Pancreas (tissue), 10 donors: Measurements from ENCODE around the gene AOC2. TPM values are rescaled to one million over a fixed set of nuclear protein-coding genes. Genes with fewer than 3 reads are reported as not detected.

Source experiments
- ATAC-seq, 4 donors: fragments of 200-7000 bp; cut with Tn5 transposase; one replicate each; pipeline versions ENCODE4 v1.8.0 to v1.9.1; 2020; ENCODE audit warnings: mild to moderate bottlenecking in 4 of 4, moderate library complexity in 4 of 4
- DNase-seq, 6 donors: peaks; one replicate each; pipeline ENCODE4 v3.0.0-alpha.2; 2020
- FAIRE-seq: peaks from 2 replicates; lab custom pipeline; 2012; peaks lifted over from hg19 to GRCh38; lab: Jason Lieb, UNC
- H3K27ac ChIP-seq, 4 donors: fragments of 200-600 bp; sonication (generic); 1 replicate in 3 of 4; 2 replicates in 1 of 4; pipeline versions ENCODE4 v1.5.0 to v1.8.0; 2020
- H3K27me3 ChIP-seq, 4 donors: fragments of 200-600 bp; one replicate each; pipeline ENCODE4 v1.8.0; 2021
- H3K36me3 ChIP-seq, 3 donors: fragments of 200-600 bp; sonication (generic) in 1 of 3; one replicate each; pipeline versions ENCODE4 v1.5.0 to v1.8.0; 2020 to 2021
- H3K4me1 ChIP-seq, 3 donors: fragments of 200-600 bp; one replicate each; pipeline ENCODE4 v1.8.0; 2021
- H3K4me3 ChIP-seq, 4 donors: fragments of 200-600 bp; sonication (generic) in 2 of 4; one replicate each; pipeline versions ENCODE4 v1.5.0 to v1.8.0; 2020 to 2021
- H3K9me3 ChIP-seq, 4 donors: fragments of 200-600 bp; one replicate each; pipeline ENCODE4 v1.8.0; 2021
- CTCF ChIP-seq, 4 donors: fragments of 200-600 bp; sonication (generic) in 3 of 4; IDR thresholded peaks; one replicate each; pipeline versions ENCODE4 v1.5.0 to v1.8.0; 2021; ENCODE audit warnings: antibody characterized with exemption in 4 of 4
- WGBS, 2 donors: extraction: QIAGEN DNeasy Blood & Tissue Kit; methylation state at CpG; one replicate each; pipeline ENCODE4 v1.1.7; 2013; 5-methylcytosine and 5-hydroxymethylcytosine counted together
- intact Hi-C, 3 donors: fragments of 100-400 bp; cut with DNase I; formaldehyde crosslinking; loops; one replicate each; pipeline versions ENCODE4 v1.11.1 to v1.14.2; 2022
- polyA plus RNA-seq, 2 donors: library from polyadenylated mRNA; stranded (reverse); fragments of 200-250 nt; gene quantifications; one replicate each; pipeline ENCODE4 v1.2.3, GENCODE V29; 2013
- total RNA-seq, 6 donors: library from RNA; stranded (reverse); fragmentation: NEBNext Ultra II Directional in 4 of 6; extraction: Animal tissue kit (Norgen Biotek cat#: 25700) in 4 of 6; gene quantifications; one replicate each; pipeline versions ENCODE4 v1.2.1 to v1.2.4, GENCODE V29; 2021 to 2023
- donor health status: healthy with polysubstance abuse.
- donor health status: DM: no; HTN: no; CAD: no; lungs with moderate emphysema.
- donor health status: DM: no; HTN: no; CAD: no.
- donor health status: control.
- donor health status: control.
- donor health status: Bipolar disorder and iron deficiency.
- donor health status: DM: yes; HTN: yes; CAD: no.
- donor health status: DM: no; HTN: no; CAD: no.
- donor health status: DM: no; HTN: no; CAD: no.
- donor health status: DM: yes; HTN: yes; CAD: no.

AOC2 gene
- total and polyA plus RNA-seq, 8 donors = 0.37 to 1.7 (median 0.63) TPM

GRCh38 chr17:42818379-42818778 lies 26.0 kb upstream of the AOC2 start:
- 83 to 93% methylated on average over 5 of the region's 5 CpGs for WGBS, 2 donors
- no peaks in the 10 kb centered on the region for H3K9me3 ChIP-seq
- H3K27ac ChIP-seq = no peak overlapping the region
- intact Hi-C loops = no loop called here
- FAIRE-seq (no peak), ATAC-seq (no peak), DNase-seq (no peak)
- H3K27me3 ChIP-seq = no peaks in the 10 kb centered on the region
- TF ChIP-seq CTCF (IDR thresholded peaks at IDR 0.05) = no peak
- H3K4me1 ChIP-seq = peaks cover 0 to 11% (median 8%) of the 10 kb centered on the region in 3 donors
- H3K36me3 ChIP-seq = peaks cover 0 to 71% (median 25%) of the 10 kb centered on the region in 3 donors
- no peak overlapping the region for H3K4me3 ChIP-seq

- intact Hi-C loops = loop anchor here in 2 of 3 donors (10.0 kb wide), 2 partner anchors 95 to 115 kb away; no protein-coding TSS in a partner anchor
- ATAC-seq = peak in 2 of 4 donors; percentile 28 to 32
- TF ChIP-seq CTCF (IDR thresholded peaks at IDR 0.05) = peak in 3 of 4 donors; percentile 37 to 59 (median 44)
- no peaks in the 10 kb centered on the region for H3K27me3 ChIP-seq
- WGBS, 2 donors = 16 to 21% methylated on average over 2 of the region's 2 CpGs
- no peaks in the 10 kb centered on the region for H3K9me3 ChIP-seq
- H3K4me1 ChIP-seq = peaks cover 0 to 13% (median 10%) of the 10 kb centered on the region in 3 donors
- H3K27ac ChIP-seq = no peak overlapping the region
- H3K4me3 ChIP-seq = no peak overlapping the region
- FAIRE-seq = no peak
- DNase-seq = peak in 3 of 6 donors; percentile 51 to 71 (median 61)
- H3K36me3 ChIP-seq = peaks cover 0 to 59% (median 21%) of the 10 kb centered on the region in 3 donors
Observed at GRCh38 chr17:42819939-42820535, 24.3 kb upstream of the AOC2 start.

DNA sequence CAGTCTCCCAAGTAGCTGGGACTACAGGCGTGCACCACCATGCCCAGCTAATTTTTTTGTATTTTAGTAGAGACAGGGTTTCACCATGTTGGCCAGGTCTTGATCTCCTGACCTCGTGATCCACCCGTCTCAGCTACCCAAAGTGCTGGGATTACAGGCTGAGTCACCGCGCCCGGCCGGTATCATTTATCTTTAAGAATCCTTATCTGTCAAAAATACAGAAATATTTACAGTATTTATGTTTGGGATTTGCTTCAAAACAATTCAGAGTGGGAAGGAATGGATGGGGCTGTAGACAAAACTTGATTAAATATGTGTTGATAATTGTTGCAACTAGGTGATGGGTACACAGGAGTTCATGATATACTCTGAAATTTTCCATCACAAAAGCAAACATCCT lies 23.2 kb upstream of the AOC2 start:
- Histone ChIP-seq H3K4me3 (no peak overlapping the region), H3K27me3 (no peaks in the 10 kb centered on the region), H3K36me3 (peaks cover 0 to 49% (median 12%) of the 10 kb centered on the region in 3 donors), H3K27ac (no peak overlapping the region), H3K9me3 (no peaks in the 10 kb centered on the region), H3K4me1 (peaks cover 0 to 13% (median 10%) of the 10 kb centered on the region in 3 donors)
- DNase-seq (no peak), FAIRE-seq (no peak), ATAC-seq (no peak)
- no peak for TF ChIP-seq CTCF (IDR thresholded peaks at IDR 0.05)
- 91 to 92% methylated on average over 7 of the region's 7 CpGs for WGBS, 2 donors
- intact Hi-C loops = loop anchor here in 2 of 3 donors (10.0 kb wide), 2 partner anchors 96 to 116 kb away; no protein-coding TSS in a partner anchor

DNA sequence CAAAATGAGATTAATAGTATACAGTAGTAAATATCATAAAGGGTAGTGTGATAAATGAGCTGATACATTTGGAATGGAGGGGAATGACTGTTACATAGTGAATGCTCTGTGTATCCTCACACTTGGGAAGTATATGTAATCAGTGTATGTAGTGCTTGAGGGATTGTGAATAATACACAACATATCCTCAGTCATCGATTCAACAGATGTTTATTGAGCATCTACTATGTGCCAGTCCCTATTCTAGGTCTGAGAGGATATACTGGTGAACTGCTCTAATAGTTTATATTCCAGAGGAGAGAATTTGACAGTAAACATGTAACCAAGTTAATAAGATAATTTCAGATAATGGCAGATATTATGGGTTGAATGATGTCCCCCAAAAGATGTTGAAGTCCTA lies 16.9 kb upstream of the AOC2 start:
- H3K9me3 ChIP-seq = no peaks in the 10 kb centered on the region
- H3K27me3 ChIP-seq = no peaks in the 10 kb centered on the region
- H3K27ac ChIP-seq = no peak overlapping the region
- DNase-seq (no peak), FAIRE-seq (no peak), ATAC-seq (no peak)
- no peak overlapping the region for H3K4me3 ChIP-seq
- peaks cover 5 to 20% (median 19%) of the 10 kb centered on the region in 3 donors for H3K4me1 ChIP-seq
- intact Hi-C loops = loop anchor here in 2 of 3 donors (10.0 kb wide), 2 partner anchors 103 to 123 kb away; no protein-coding TSS in a partner anchor
- 84 to 94% methylated on average over 1 of the region's 1 CpG for WGBS, 2 donors
- no peaks in the 10 kb centered on the region for H3K36me3 ChIP-seq
- TF ChIP-seq CTCF (IDR thresholded peaks at IDR 0.05) = no peak

- no peaks in the 10 kb centered on the region for H3K27me3 ChIP-seq
- ATAC-seq (no peak), FAIRE-seq (no peak), DNase-seq (no peak)
- H3K4me3 ChIP-seq = no peak overlapping the region
- H3K4me1 ChIP-seq = peaks cover 5 to 16% (median 11%) of the 10 kb centered on the region in 3 donors
- intact Hi-C loops = no loop called here
- no peak overlapping the region for H3K27ac ChIP-seq
- no peak for TF ChIP-seq CTCF (IDR thresholded peaks at IDR 0.05)
- H3K9me3 ChIP-seq = no peaks in the 10 kb centered on the region
- peaks cover 0 to 5% (median 0%) of the 10 kb centered on the region in 3 donors for H3K36me3 ChIP-seq
Observed at GRCh38 chr17:42830971-42831370, 13.4 kb upstream of the AOC2 start.
